Stimulated activated CD8-positive, alpha-beta memory T cell treated with anti-CD3 and anti-CD28 coated beads, Interleukin-12 subunit alpha, Interleukin-12 subunit beta, amount 100 ng/mL, for 4 hours (primary cell): ENCODE data around the gene MAGOH.
"Not testable (repeated sequence)": the region's sequence is repeated elsewhere in the genome, so short reads cannot be mapped to it uniquely, and the experiment has no call there.

ENCODE experiments used
- DNase-seq: peaks from one replicate; pipeline ENCODE4 v3.0.0-alpha.2; 2020; ENCODE audit warnings: low read depth

Gene MAGOH

GRCh38 chr1:53220171-53220961 lies 18.0 kb downstream of the MAGOH start, which contains the start of gene CZIB:
TSS of gene CZIB (minus strand) at chr1:53220634. CDS start at chr1:53220575, 59 bp downstream.
- peak; percentile 93 for DNase-seq

- no peak for DNase-seq
Observed at GRCh38 chr1:53219711-53220110, 18.6 kb downstream of the MAGOH start.

GRCh38 chr1:53218201-53218600 lies 20.1 kb downstream of the MAGOH start:
- DNase-seq, result no peak

- no peak for DNase-seq
Observed at GRCh38 chr1:53214376-53214940, 23.9 kb downstream of the MAGOH start.

- DNase-seq, result no peak
Observed at GRCh38 chr1:53210954-53211353, 27.4 kb downstream of the MAGOH start.

- DNase-seq, result no peak
Observed at GRCh38 chr1:53210352-53210751, 28.0 kb downstream of the MAGOH start.

DNA sequence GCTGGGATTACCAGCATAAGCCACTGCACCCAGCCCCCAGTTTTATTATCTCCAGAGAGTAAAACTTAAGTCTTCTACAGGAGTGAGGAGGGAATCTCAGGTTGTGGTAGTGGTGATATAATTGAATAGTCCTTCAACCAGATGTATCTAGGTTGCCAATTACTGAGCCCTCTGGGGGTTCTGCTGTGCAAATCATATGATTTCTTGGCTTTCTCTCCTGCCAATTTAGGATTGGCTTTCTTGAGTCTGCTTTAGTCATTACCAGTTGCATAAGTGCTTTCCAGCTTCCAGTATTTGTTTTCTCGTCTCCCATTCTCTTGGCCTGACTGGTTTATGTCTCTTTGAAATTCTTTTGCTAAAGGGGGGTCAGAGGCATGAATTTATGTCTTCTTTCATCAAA lies 30.6 kb downstream of the MAGOH start:
- DNase-seq, result no peak

- DNase-seq, result no peak
Observed at GRCh38 chr1:53206735-53207379, 31.5 kb downstream of the MAGOH start.

DNA sequence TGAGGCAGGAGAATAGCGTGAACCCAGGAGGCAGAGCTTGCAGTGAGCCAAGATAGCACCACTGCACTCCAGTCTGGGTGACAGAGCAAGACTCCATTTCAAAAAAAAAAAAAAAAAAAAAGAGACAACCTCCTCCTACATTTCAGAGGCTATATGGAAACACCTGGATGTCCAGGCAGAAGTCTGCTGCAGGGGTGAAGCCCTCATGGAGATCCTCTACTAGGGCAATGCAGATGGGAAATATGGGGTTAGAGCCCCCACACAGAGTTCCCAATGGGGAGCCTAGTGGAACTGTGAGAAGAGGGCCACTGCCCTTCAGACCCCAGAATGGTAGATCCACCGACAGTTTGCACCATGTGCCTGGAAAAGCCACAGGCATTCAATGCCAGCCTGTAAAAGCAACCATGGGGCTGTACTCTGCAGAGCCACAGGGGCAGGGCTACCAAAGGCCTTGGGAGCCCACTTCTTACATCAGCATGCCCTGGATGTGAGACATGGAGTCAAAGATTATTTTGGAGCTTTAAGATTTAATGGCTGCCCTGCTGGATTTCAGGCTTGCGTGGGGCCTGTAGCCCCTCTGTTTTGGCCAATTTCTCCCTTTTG lies 32.1 kb downstream of the MAGOH start:
- not testable (repeated sequence) for DNase-seq

- DNase-seq, result not testable (repeated sequence)
Observed at GRCh38 chr1:53205496-53205895, 32.8 kb downstream of the MAGOH start.

GRCh38 chr1:53203466-53203865 lies 34.9 kb downstream of the MAGOH start:
- no peak for DNase-seq

DNA sequence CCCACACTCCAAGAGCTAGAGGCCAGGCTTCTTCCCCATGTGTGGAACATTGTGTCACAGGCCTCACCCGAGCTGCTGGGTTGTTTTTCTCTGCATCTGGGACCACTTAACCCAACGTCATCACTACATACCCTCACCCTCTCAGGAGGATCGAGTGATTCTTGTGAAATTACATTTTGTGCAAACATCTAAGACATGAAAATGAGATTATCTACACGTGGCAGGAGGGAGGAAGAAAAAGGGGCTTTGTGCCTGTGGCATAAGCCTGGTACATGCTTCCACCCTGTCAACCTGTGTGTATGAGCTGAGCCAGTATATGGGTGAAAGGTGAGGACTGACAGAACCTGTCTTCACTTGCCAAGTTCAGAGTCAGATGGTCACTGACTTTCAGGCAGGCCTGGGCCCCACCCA lies 40.1 kb downstream of the MAGOH start:
- no peak for DNase-seq

- no peak for DNase-seq
Observed at GRCh38 chr1:53197291-53198200, 40.8 kb downstream of the MAGOH start.

DNA sequence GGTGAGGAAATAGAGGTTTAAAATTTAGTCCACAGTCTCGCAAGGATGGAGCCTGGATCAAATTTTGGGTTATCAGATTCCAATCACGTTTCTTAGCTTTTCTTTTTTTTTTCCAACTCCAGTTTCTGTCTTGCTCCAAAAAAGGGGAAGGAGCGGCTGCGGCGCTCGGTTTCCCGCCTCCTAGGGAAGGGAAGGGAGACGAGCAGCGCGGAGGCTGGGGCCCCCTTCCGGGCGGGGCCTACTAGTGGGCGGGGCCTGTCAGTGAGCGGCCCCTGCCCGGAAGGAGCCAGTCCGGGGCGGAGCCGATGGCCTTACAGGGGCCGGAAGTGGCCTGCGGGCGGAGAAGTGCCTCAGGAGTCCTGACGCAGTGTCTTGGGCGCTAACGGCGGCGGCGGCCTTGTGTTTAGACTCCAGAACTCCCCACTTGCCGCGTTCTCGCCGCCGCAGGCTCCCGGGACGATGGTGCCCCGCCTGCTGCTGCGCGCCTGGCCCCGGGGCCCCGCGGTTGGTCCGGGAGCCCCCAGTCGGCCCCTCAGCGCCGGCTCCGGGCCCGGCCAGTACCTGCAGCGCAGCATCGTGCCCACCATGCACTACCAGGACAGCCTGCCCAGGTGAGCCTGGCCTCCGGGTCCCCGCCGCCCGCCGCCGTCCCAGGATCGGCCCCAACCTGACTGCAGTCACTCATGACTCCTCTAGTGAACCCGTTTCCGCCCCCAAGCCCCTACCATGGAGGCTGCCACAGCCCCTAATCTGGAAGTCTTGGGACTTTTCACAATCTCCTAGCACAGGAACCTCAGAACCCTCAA lies 41.6 kb downstream of the MAGOH start, which contains the start of gene CPT2:
Gene CPT2, plus strand, starts transcription at position 340 of the 806 bp plus-strand sequence. Its CDS starts 120 bp downstream, at position 460.
- peak; percentile 79 for DNase-seq

DNA sequence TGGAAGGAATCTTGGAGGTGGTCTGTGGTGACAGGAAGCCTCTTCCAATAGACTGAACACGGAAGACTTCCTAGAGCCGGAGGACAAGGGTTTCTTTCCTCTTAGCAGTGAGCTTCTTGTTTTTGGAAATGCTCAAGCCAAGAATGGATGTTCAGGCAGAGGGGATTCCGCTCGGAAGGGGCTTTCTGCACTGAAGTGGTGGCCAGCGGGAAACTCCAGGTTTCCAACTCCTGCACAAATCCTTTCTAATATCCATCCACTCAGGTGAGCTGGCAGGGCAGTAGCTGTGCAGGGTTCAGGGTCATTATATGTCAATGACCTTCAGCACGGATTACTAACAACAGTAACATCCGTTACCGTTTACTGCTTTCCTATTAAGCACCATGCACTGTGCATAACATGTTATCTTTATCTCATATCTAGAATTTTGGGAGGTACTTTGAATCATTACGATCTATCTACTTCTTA lies 42.3 kb downstream of the MAGOH start:
- DNase-seq, result no peak

DNA sequence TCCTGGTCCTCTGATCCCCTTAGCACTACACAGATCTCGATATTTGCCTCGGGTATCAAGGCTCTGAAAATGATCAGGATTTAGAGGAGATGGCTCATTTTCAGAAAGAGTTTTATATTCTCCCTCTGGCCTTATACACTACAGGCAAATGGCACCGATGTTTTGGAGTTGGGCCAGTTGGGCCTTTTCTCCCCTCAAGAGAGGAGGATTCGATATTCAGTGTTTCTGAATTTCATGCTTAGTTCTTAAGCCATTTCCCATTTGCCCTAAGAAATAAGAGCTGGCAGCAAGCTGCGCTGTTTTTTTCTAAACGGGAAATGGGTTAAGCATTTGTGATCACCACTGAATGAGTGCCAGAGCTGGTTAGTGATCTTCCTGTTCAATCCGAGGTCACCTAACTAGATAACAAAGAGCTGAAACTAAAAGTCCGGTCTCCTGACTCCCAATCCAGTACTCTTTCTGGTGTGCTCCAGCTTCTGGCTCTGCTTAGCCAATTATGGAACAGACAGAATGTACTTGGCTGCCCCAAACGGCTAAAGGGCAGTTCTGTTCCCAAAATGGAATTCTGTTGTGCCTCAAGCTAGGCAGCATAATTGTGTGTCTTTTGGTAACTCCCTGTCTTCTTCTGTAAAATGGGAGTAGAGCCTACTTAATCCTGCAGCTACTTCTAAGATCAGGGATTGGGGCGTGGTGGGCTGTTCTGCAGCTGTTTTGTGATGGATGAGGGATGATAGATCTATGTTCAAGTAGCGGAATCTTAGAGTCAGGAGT lies 42.9 kb downstream of the MAGOH start:
- DNase-seq, result no peak

GRCh38 chr1:53190210-53190611 lies 48.1 kb downstream of the MAGOH start:
- no peak for DNase-seq

- no peak for DNase-seq
Observed at GRCh38 chr1:53189061-53189460, 49.3 kb downstream of the MAGOH start.

DNA sequence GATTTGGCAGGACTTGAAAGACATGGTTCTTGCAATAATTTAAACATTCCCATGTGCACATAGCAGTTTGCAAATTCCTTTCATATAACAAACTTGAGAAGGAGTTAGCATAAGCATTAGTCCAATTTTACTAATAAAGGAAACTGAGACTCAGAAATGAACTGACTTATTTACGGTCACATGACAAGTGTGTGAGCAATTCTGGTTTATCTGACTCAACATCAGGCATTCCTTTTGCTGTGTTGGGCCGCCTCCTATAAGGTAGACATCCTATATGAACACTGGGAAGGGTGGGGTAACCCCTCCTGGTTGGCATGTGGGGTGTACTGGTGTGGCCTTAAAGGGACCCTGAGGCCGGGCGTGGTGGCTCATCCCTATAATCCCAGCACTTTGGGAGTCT lies 50.2 kb downstream of the MAGOH start:
- no peak for DNase-seq

DNA sequence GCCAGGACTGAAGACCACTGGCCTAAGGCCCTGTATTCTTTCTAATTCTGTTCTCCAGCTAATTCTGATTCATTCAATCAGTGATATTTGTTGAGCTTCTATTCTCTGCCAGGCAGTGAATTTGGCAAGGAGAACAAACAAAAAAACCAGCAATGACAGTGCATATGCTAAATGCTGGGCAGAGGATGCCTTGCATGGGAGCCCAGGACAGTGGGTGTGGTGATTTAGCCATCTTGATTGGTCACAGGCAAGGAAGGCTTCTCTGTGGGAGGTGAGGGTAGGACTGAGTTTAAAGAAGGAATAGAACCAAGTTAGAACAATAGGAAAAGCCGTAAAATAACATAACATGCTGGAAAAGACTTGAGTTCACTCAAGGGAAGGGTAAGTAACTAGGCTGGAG lies 50.9 kb downstream of the MAGOH start:
- no peak for DNase-seq
